ENCODE results near the gene SLC6A2.

SLC6A2 gene

GRCh38 chr16:55657616-55658015 lies 1.8 kb downstream of the SLC6A2 start:
- DNase-seq (ENCODE audit: low read depth) = no peak
- no peak for TF ChIP-seq CTCF (IDR thresholded peaks at IDR 0.05; ENCODE audit: low read length, missing control alignments)
- H3K4me3 ChIP-seq (replicated peaks; ENCODE audit: low read depth, low read length) = no peak overlapping the region

- DNase-seq (ENCODE audit: low read depth) = no peak
- no peak for TF ChIP-seq CTCF (IDR thresholded peaks at IDR 0.05; ENCODE audit: low read length, missing control alignments)
- no peak overlapping the region for H3K4me3 ChIP-seq (replicated peaks; ENCODE audit: low read depth, low read length)
Observed at GRCh38 chr16:55658898-55659420, 3.2 kb downstream of the SLC6A2 start.

DNA sequence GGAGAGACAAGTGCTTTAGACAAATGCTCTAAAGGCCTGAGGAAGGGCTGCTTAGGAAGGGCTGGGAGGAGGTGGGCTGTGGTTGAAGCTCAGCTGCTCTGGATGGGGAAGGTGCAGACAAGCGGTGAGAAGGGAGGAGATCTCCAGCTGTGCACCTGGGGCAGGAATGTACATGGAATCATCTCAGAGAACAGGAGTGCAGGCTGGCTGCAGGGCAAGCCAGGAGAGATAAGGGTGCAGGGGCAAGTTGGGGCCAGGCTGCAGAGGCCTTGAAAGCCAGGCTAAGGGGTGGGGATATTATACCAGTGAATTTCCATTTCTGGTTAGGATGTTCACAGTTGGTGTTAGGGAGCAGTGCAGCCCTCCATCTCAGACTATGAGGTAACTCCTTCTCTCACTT lies 4.2 kb downstream of the SLC6A2 start:
- DNase-seq (ENCODE audit: low read depth) = no peak
- H3K4me3 ChIP-seq (replicated peaks; ENCODE audit: low read depth, low read length) = no peak overlapping the region
- TF ChIP-seq CTCF (IDR thresholded peaks at IDR 0.05; ENCODE audit: low read length, missing control alignments) = no peak

DNA sequence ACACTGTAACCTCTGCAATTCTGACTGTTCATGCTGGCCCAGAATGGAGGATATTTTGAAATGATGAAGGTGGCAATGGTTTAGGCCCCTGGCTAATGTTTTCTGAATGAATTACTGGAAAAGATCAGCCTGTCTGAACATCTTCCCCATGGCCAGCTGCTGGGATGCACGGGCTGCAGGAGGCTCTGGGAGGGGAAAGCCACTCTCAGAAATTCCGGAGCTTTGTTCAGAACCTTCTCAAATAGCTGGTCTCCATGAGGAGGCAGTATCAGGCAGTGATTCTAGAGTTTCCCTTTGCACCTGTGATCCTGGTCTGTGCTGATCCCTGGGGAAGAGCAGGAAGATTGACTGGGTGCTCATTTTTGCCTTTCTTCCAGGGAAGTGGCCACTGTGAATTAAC lies 5.0 kb downstream of the SLC6A2 start:
- no peak for DNase-seq (ENCODE audit: low read depth)
- TF ChIP-seq CTCF (IDR thresholded peaks at IDR 0.05; ENCODE audit: low read length, missing control alignments) = no peak

DNA sequence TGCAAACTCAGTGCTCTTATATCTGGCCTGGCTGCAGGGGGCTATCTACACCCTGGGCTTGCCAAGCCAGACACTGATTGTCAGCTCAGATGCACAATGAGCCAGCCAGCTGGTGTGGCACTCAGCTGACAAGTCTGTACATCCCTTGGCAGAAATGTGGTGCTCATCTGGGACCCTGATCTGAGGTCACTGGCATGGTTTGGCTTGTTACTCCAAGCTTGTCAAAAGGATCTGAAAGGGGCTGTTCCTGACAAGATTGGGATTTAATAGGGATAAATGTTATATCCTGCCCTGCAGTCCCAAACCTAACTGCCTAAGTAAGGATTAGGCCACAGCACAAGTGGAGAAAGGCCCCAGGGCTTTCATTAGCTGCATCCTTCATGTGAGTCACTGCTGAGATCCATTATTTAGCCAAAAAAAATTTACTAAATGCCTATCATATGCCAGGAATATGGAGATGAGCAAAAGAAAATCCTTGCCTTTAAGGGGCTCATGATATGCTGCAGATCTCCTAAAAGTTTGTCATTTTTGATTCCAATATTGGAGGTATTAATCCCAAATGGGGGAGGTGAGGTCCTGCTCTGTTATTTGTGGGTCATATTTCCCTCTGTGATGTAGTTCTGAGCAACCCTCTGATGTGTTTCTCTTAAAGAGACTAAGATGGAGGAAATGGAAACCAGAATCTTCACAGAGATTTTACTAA lies 6.3 kb downstream of the SLC6A2 start:
- no peak overlapping the region for H3K4me3 ChIP-seq (replicated peaks; ENCODE audit: low read depth, low read length)
- no peak for DNase-seq (ENCODE audit: low read depth)
- TF ChIP-seq CTCF (IDR thresholded peaks at IDR 0.05; ENCODE audit: low read length, missing control alignments) = no peak

More for the DNA sequence above, 5.0 kb downstream of the SLC6A2 start:
- no peak overlapping the region for H3K4me3 ChIP-seq (replicated peaks; ENCODE audit: low read depth, low read length)

- no peak for DNase-seq (ENCODE audit: low read depth)
- no peak overlapping the region for H3K4me3 ChIP-seq (replicated peaks; ENCODE audit: low read depth, low read length)
- TF ChIP-seq CTCF (IDR thresholded peaks at IDR 0.05; ENCODE audit: low read length, missing control alignments) = no peak
Observed at GRCh38 chr16:55662644-55663031, 6.8 kb downstream of the SLC6A2 start.

DNA sequence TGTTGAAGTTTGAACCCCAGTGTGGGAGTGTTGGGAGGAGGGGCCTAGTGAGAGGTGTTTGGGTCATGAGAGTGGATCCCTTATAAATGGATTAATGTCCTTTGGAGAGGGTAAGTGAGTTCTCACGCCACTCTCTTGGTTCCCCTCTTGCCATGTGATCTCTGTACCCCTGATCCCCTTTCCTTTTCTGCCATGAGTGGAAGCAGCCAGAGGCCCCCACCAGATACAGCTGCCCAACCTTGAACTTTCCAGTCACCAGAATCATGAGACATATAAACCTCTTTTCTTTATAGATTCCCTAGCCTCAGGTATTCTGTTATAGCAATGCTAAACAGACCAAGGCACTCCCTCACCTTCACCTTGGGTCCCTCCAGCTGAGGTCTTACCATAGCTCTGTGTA lies 7.4 kb downstream of the SLC6A2 start:
- no peak for DNase-seq (ENCODE audit: low read depth)
- H3K4me3 ChIP-seq (replicated peaks; ENCODE audit: low read depth, low read length) = no peak overlapping the region
- TF ChIP-seq CTCF (IDR thresholded peaks at IDR 0.05; ENCODE audit: low read length, missing control alignments) = no peak
